Mucosa of descending colon (tissue), 3 donors: Measurements from ENCODE around the gene ENOX1. TPM values are rescaled to one million over a fixed set of nuclear protein-coding genes. Genes with fewer than 3 reads are reported as not detected.

ENCODE experiments used
- ATAC-seq: fragments of 200-7000 bp; cut with Tn5 transposase; one replicate; pipeline ENCODE4 v1.9.1; 2020; ENCODE audit warnings: mild to moderate bottlenecking, moderate library complexity
- DNase-seq, 3 donors: peaks; one replicate each; pipeline ENCODE4 v3.0.0-alpha.2; 2020
- H3K36me3 ChIP-seq: fragments of 200-600 bp; one replicate; pipeline ENCODE4 v1.8.0; 2021; ENCODE audit warnings: low read depth, mild to moderate bottlenecking
- H3K4me1 ChIP-seq: fragments of 200-600 bp; one replicate; pipeline ENCODE4 v1.8.0; 2021; ENCODE audit warnings: low read depth, mild to moderate bottlenecking
- H3K4me3 ChIP-seq: fragments of 200-600 bp; one replicate; pipeline ENCODE4 v1.8.0; 2021; ENCODE audit warnings: mild to moderate bottlenecking
- H3K9me3 ChIP-seq: fragments of 200-600 bp; one replicate; pipeline ENCODE4 v1.8.0; 2021; ENCODE audit warnings: mild to moderate bottlenecking
- CTCF ChIP-seq: fragments of 200-600 bp; IDR thresholded peaks from one replicate; pipeline ENCODE4 v1.8.0; 2022; ENCODE audit warnings: antibody characterized with exemption, mild to moderate bottlenecking
- intact Hi-C, 2 donors: fragments of 100-400 bp; cut with DNase I in 1 of 2; cut with micrococcal nuclease in 1 of 2; formaldehyde crosslinking; loops; one replicate each; pipeline versions ENCODE4 v1.11.0 to v1.11.1; 2022; cut with DNase I, micrococcal nuclease
- total RNA-seq, 3 donors: library from RNA; stranded (reverse); fragmentation: NEBNext Ultra II Directional in 2 of 3; extraction: Animal tissue kit (Norgen Biotek cat#: 25700) in 2 of 3; gene quantifications; one replicate each; pipeline versions ENCODE4 v1.2.1 to v1.2.4, GENCODE V29; 2021 to 2023
- donor health status: DM: no; HTN: no; CAD: no; lungs with moderate emphysema.
- donor health status: DM: no; HTN: no; CAD: no.
- donor health status: DM: no; HTN: yes; CAD: no.

ENOX1 gene
- total RNA-seq, 3 donors from 2014 or later = 0.35 to 9.8 (median 1.2) TPM

GRCh38 chr13:43564952-43565351 lies 221.8 kb downstream of the ENOX1 start:
- H3K36me3 ChIP-seq = no peaks in the 10 kb centered on the region
- no peak overlapping the region for H3K4me3 ChIP-seq
- no peak for DNase-seq
- no peaks in the 10 kb centered on the region for H3K4me1 ChIP-seq
- no peak for TF ChIP-seq CTCF
- no peak for ATAC-seq
- intact Hi-C loops = loop anchor here in 1 of 2 donors (10.0 kb wide), 1 partner anchor 250 kb away; no protein-coding TSS in a partner anchor
- H3K9me3 ChIP-seq = no peaks in the 10 kb centered on the region

- Histone ChIP-seq H3K4me1 (no peaks in the 10 kb centered on the region), H3K4me3 (no peak overlapping the region), H3K36me3 (no peaks in the 10 kb centered on the region), H3K9me3 (no peaks in the 10 kb centered on the region)
- DNase-seq = no peak
- no peak for ATAC-seq
- no peak for TF ChIP-seq CTCF
- intact Hi-C loops = loop anchor here in 1 of 2 donors (10.0 kb wide), 1 partner anchor 246 kb away; no protein-coding TSS in a partner anchor
Measured at GRCh38 chr13:43561081-43561480, 225.7 kb downstream of the ENOX1 start.

GRCh38 chr13:43558939-43559338 lies 227.8 kb downstream of the ENOX1 start:
- Histone ChIP-seq H3K4me3 (no peak overlapping the region), H3K36me3 (no peaks in the 10 kb centered on the region), H3K4me1 (no peaks in the 10 kb centered on the region), H3K9me3 (no peaks in the 10 kb centered on the region)
- ATAC-seq (no peak), DNase-seq (no peak)
- intact Hi-C loops = no loop called here
- no peak for TF ChIP-seq CTCF

GRCh38 chr13:43558326-43558725 lies 228.4 kb downstream of the ENOX1 start:
- Histone ChIP-seq H3K36me3 (no peaks in the 10 kb centered on the region), H3K9me3 (no peaks in the 10 kb centered on the region), H3K4me3 (no peak overlapping the region), H3K4me1 (no peaks in the 10 kb centered on the region)
- DNase-seq (no peak), ATAC-seq (no peak)
- no peak for TF ChIP-seq CTCF
- intact Hi-C loops = no loop called here

- Histone ChIP-seq H3K9me3 (no peaks in the 10 kb centered on the region), H3K4me1 (no peaks in the 10 kb centered on the region), H3K36me3 (no peaks in the 10 kb centered on the region), H3K4me3 (no peak overlapping the region)
- TF ChIP-seq CTCF = no peak
- DNase-seq = no peak
- no peak for ATAC-seq
- intact Hi-C loops = no loop called here
Measured at GRCh38 chr13:43555667-43556066, 231.1 kb downstream of the ENOX1 start.

GRCh38 chr13:43551897-43552456 lies 234.8 kb downstream of the ENOX1 start:
- H3K36me3 ChIP-seq = no peaks in the 10 kb centered on the region
- no peak for DNase-seq
- no peaks in the 10 kb centered on the region for H3K4me1 ChIP-seq
- ATAC-seq = no peak
- intact Hi-C loops = no loop called here
- H3K4me3 ChIP-seq = no peak overlapping the region
- TF ChIP-seq CTCF = no peak
- no peaks in the 10 kb centered on the region for H3K9me3 ChIP-seq
